ENCODE measurements around the gene ARHGAP45. TPM values are rescaled to one million over a fixed set of nuclear protein-coding genes. Genes with fewer than 3 reads are reported as not detected.
A peak's percentile ranks its signal among the peaks of the same experiment; 100 is the strongest.

The ARHGAP45 gene
- total and polyA plus RNA-seq, 4 donors, result 3.3 to 27.5 (median 9.7) TPM

DNA sequence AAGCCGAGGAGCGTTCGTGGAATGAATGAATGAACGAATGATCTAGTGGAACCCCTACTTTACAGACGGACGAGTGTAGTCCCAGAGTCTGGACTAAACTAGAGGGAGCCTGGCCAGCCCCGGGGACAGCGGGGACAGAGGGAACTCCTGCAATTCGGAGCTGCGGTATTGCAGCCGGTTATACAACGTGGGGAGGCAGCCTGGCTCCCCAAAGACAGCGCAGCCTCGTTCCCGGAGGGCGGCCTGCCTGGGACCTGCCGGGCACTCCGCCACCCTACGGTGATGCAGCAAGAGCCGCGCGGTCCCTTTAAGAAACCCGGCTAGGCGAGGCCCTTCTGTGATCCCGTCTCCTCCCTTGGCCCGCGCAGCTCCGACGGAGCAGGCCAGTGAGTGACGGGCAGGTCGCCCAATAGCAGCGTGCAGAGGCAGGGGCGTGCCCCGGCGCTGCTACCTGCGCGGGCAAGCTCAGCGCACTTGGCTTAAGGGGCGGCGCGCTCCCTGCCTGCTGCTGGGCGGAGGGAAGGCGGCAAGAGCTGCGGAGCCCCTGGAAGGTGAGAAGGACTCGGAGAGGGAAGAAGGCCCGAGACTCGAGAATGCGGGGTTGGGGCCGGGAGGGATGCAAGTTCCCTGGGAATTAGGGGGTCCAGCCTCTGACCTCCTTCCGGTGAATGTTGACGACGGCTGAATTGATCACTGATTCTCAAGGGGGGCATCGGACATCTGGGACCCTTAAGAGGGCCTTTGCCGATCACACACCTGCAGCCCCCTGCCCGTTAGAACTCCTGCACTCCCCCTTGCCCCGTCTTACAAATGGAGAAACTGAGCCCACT, 27.1 kb upstream of the ARHGAP45 start, which contains the start of gene ABCA7:
Gene ABCA7, plus strand, starts transcription at position 462 of the 830 bp plus-strand sequence. CDS start 1,255 bp downstream, outside the sequence.
- no peaks in the 10 kb centered on the region for H3K27me3 ChIP-seq (ENCODE audit: control insufficient read depth in 4 of 4, insufficient read depth in 4 of 4, low read length in 3 of 4)
- H3K36me3 ChIP-seq (ENCODE audit: control insufficient read depth in 4 of 4, insufficient read depth in 3 of 4, low read depth in 1 of 4, low read length in 3 of 4), result peaks cover 0 to 2% (median 0%) of the 10 kb centered on the region in 4 donors
- peak within 1 kb of the TSS in 1 of 2 donors; percentile 56 for H3K27ac ChIP-seq (ENCODE audit: low read depth in 1 of 2, low read length in 2 of 2)
- 2% methylated on average over 56 of the region's 56 CpGs for WGBS
- peaks cover 5 to 24% (median 16%) of the 10 kb centered on the region in 4 donors for H3K4me1 ChIP-seq (ENCODE audit: control insufficient read depth in 4 of 4, insufficient read depth in 4 of 4, low read length in 3 of 4)
- H3K9me3 ChIP-seq (ENCODE audit: control insufficient read depth in 4 of 4, low read length in 3 of 4), result no peaks in the 10 kb centered on the region
- peak within 1 kb of the TSS in 1 of 2 donors; percentile 43 for H3K9ac ChIP-seq (ENCODE audit: low read depth in 1 of 2, low read length in 2 of 2)
- DNase-seq (ENCODE audit: low spot score), result peak; percentile 100
- H3K4me3 ChIP-seq (ENCODE audit: low read depth in 1 of 3, low read length in 3 of 3), result peak within 1 kb of the TSS in 2 of 3 donors; percentile 36 to 69
- TF ChIP-seq GABPA (IDR thresholded peaks at IDR 0.05 in 1 of 2, conservative IDR thresholded peaks at IDR 0.05 in 1 of 2) (peak in 1 of 2 donors; percentile 63), RAD21 (IDR thresholded peaks at IDR 0.05) (peak in 1 of 2 donors; percentile 45), NR2F2 (IDR thresholded peaks at IDR 0.05) (no peak), RXRA (IDR thresholded peaks at IDR 0.05) (no peak), FOXA2 (IDR thresholded peaks at IDR 0.05) (no peak), SP1 (IDR thresholded peaks at IDR 0.05) (peak; percentile 90), HNF4G (IDR thresholded peaks at IDR 0.05) (no peak), JUND (IDR thresholded peaks at IDR 0.05) (no peak), YY1 (IDR thresholded peaks at IDR 0.05) (peak; percentile 38), ATF3 (IDR thresholded peaks at IDR 0.05) (no peak), FOXA1 (IDR thresholded peaks at IDR 0.05) (no peak), HNF4A (conservative IDR thresholded peaks at IDR 0.05) (no peak), EGR1 (IDR thresholded peaks at IDR 0.05; ENCODE audit: low read depth in 2 of 2) (no peak)
- TF ChIP-seq, protein P1, sequence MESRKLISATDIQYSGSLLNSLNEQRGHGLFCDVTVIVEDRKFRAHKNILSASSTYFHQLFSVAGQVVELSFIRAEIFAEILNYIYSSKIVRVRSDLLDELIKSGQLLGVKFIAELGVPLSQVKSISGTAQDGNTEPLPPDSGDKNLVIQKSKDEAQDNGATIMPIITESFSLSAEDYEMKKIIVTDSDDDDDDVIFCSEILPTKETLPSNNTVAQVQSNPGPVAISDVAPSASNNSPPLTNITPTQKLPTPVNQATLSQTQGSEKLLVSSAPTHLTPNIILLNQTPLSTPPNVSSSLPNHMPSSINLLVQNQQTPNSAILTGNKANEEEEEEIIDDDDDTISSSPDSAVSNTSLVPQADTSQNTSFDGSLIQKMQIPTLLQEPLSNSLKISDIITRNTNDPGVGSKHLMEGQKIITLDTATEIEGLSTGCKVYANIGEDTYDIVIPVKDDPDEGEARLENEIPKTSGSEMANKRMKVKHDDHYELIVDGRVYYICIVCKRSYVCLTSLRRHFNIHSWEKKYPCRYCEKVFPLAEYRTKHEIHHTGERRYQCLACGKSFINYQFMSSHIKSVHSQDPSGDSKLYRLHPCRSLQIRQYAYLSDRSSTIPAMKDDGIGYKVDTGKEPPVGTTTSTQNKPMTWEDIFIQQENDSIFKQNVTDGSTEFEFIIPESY (IDR thresholded peaks at IDR 0.05), result no peak
- TF ChIP-seq, protein P2, sequence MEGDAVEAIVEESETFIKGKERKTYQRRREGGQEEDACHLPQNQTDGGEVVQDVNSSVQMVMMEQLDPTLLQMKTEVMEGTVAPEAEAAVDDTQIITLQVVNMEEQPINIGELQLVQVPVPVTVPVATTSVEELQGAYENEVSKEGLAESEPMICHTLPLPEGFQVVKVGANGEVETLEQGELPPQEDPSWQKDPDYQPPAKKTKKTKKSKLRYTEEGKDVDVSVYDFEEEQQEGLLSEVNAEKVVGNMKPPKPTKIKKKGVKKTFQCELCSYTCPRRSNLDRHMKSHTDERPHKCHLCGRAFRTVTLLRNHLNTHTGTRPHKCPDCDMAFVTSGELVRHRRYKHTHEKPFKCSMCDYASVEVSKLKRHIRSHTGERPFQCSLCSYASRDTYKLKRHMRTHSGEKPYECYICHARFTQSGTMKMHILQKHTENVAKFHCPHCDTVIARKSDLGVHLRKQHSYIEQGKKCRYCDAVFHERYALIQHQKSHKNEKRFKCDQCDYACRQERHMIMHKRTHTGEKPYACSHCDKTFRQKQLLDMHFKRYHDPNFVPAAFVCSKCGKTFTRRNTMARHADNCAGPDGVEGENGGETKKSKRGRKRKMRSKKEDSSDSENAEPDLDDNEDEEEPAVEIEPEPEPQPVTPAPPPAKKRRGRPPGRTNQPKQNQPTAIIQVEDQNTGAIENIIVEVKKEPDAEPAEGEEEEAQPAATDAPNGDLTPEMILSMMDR (IDR thresholded peaks at IDR 0.05; ENCODE audit: low read depth, low read length, missing input control), result no peak

DNA sequence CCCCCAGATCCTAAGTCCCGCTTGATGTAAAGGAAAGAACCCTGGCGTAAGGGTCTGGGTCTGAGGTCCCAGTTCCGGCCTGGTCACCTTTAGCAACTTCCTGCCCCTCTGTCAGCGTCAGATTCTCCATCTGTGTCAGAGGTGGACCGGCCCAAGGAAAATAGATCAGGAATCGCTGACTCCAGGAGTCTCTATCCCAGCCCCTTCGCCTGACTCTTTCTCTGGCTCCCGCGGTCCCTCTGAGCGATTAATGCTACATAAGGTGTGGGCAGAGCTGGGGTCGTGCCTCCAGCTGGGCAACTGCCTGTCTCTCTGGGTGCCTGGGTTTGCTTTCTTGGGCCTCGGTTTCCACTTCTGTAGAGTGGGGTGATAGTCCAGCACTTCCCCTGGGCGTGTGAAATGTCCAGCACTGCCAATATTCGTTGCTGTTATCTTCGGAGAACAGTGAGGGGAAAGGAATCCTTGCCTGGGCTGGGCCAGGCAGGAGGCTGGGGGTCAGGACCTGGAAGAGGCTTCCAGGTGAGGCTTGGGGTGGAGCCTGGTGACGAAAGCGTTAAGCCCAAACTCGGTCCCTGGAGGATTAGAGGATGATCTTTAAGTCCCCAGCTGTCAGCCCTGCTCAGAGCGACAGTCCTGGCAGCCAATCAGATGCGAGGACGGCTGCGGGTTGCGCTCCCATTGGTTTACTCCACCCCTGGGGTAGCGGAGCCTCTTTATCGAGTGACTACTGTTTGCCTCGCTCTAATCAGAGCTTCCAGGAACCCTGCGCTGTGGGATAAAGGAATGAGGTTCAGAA, 26.3 kb upstream of the ARHGAP45 start:
- peaks cover 0 to 2% (median 0%) of the 10 kb centered on the region in 4 donors for H3K36me3 ChIP-seq (ENCODE audit: control insufficient read depth in 4 of 4, insufficient read depth in 3 of 4, low read depth in 1 of 4, low read length in 3 of 4)
- WGBS, result 6% methylated on average over 27 of the region's 27 CpGs
- H3K9me3 ChIP-seq (ENCODE audit: control insufficient read depth in 4 of 4, low read length in 3 of 4), result no peaks in the 10 kb centered on the region
- H3K9ac ChIP-seq (ENCODE audit: low read depth in 1 of 2, low read length in 2 of 2), result peak overlapping the region in 1 of 2 donors; percentile 43
- H3K27ac ChIP-seq (ENCODE audit: low read depth in 1 of 2, low read length in 2 of 2), result peak overlapping the region in 1 of 2 donors; percentile 56
- peak; percentile 96 for DNase-seq (ENCODE audit: low spot score)
- peak overlapping the region in 2 of 3 donors; percentile 36 to 69 for H3K4me3 ChIP-seq (ENCODE audit: low read depth in 1 of 3, low read length in 3 of 3)
- H3K4me1 ChIP-seq (ENCODE audit: control insufficient read depth in 4 of 4, insufficient read depth in 4 of 4, low read length in 3 of 4), result peaks cover 5 to 24% (median 16%) of the 10 kb centered on the region in 4 donors
- no peaks in the 10 kb centered on the region for H3K27me3 ChIP-seq (ENCODE audit: control insufficient read depth in 4 of 4, insufficient read depth in 4 of 4, low read length in 3 of 4)
- TF ChIP-seq FOXA1 (IDR thresholded peaks at IDR 0.05), result no peak
- no peak for TF ChIP-seq RXRA (IDR thresholded peaks at IDR 0.05)
- peak; percentile 34 for TF ChIP-seq NR2F2 (IDR thresholded peaks at IDR 0.05)
- TF ChIP-seq ATF3 (IDR thresholded peaks at IDR 0.05), result no peak
- no peak for TF ChIP-seq TAF1 (conservative IDR thresholded peaks at IDR 0.05)
- TF ChIP-seq GABPA (IDR thresholded peaks at IDR 0.05 in 1 of 2, conservative IDR thresholded peaks at IDR 0.05 in 1 of 2), result no peak
- TF ChIP-seq, protein P1 (IDR thresholded peaks at IDR 0.05), result no peak
- TF ChIP-seq, protein P3, sequence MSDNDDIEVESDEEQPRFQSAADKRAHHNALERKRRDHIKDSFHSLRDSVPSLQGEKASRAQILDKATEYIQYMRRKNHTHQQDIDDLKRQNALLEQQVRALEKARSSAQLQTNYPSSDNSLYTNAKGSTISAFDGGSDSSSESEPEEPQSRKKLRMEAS (IDR thresholded peaks at IDR 0.05), result no peak
- no peak for TF ChIP-seq REST (IDR thresholded peaks at IDR 0.05)
